Measurements from ENCODE around the gene SIGLEC14.
"Not testable (repeated sequence)": the region's sequence is repeated elsewhere in the genome, so short reads cannot be mapped to it uniquely, and the experiment has no call there.

Gene SIGLEC14

GRCh38 chr19:51654783-51655182 is 8.2 kb upstream of the SIGLEC14 start:
- H3K9me3 ChIP-seq, result no peaks in the 10 kb centered on the region
- H3K4me3 ChIP-seq, result no peak overlapping the region
- in situ Hi-C loops (cut with MboI; ENCODE audit: low sequenced_read_pairs), result loop anchor here (25.0 kb wide), 2 partner anchors 192 to 492 kb away; partner anchors contain the start of gene SIGLEC8
- H3K27me3 ChIP-seq (ENCODE audit: low read depth), result no peaks in the 10 kb centered on the region
- no peaks in the 10 kb centered on the region for H3K36me3 ChIP-seq (replicated peaks)
- no peaks in the 10 kb centered on the region for H3K4me1 ChIP-seq
- DNase-seq (ENCODE audit: low spot score in 2 of 2), result no peak

- Histone ChIP-seq H3K27me3 (ENCODE audit: low read depth) (no peaks in the 10 kb centered on the region), H3K9me3 (no peaks in the 10 kb centered on the region), H3K36me3 (replicated peaks) (no peaks in the 10 kb centered on the region), H3K4me1 (no peaks in the 10 kb centered on the region), H3K4me3 (no peak overlapping the region)
- DNase-seq (ENCODE audit: low spot score in 2 of 2), result no peak
- in situ Hi-C loops (cut with MboI; ENCODE audit: low sequenced_read_pairs), result loop anchor here (25.0 kb wide), 2 partner anchors 191 to 491 kb away; partner anchors contain the start of gene SIGLEC8
Observed at GRCh38 chr19:51653162-51653561, 6.5 kb upstream of the SIGLEC14 start.

- no peaks in the 10 kb centered on the region for H3K4me1 ChIP-seq
- H3K36me3 ChIP-seq (replicated peaks), result no peaks in the 10 kb centered on the region
- H3K27me3 ChIP-seq (ENCODE audit: low read depth), result no peaks in the 10 kb centered on the region
- H3K4me3 ChIP-seq, result no peak overlapping the region
- in situ Hi-C loops (cut with MboI; ENCODE audit: low sequenced_read_pairs), result loop anchor here (25.0 kb wide), 2 partner anchors 190 to 490 kb away; partner anchors contain the start of gene SIGLEC8
- DNase-seq (ENCODE audit: low spot score in 2 of 2), result no peak
- no peaks in the 10 kb centered on the region for H3K9me3 ChIP-seq
Observed at GRCh38 chr19:51652266-51652665, 5.6 kb upstream of the SIGLEC14 start.

- in situ Hi-C loops (cut with MboI; ENCODE audit: low sequenced_read_pairs), result loop anchor here (25.0 kb wide), 2 partner anchors 189 to 489 kb away; partner anchors contain the start of gene SIGLEC8
- Histone ChIP-seq H3K4me3 (no peak overlapping the region), H3K4me1 (no peaks in the 10 kb centered on the region), H3K27me3 (ENCODE audit: low read depth) (no peaks in the 10 kb centered on the region), H3K9me3 (no peaks in the 10 kb centered on the region), H3K36me3 (replicated peaks) (no peaks in the 10 kb centered on the region)
- no peak for DNase-seq (ENCODE audit: low spot score in 2 of 2)
Observed at GRCh38 chr19:51651216-51651846, 4.7 kb upstream of the SIGLEC14 start.

GRCh38 chr19:51647318-51647717 is 693 bp upstream of the SIGLEC14 start:
- H3K36me3 ChIP-seq (replicated peaks), result no peaks in the 10 kb centered on the region
- in situ Hi-C loops (cut with MboI; ENCODE audit: low sequenced_read_pairs), result no loop called here
- no peak overlapping the region for H3K4me3 ChIP-seq
- DNase-seq (ENCODE audit: low spot score in 2 of 2), result no peak
- H3K27me3 ChIP-seq (ENCODE audit: low read depth), result no peaks in the 10 kb centered on the region
- no peaks in the 10 kb centered on the region for H3K9me3 ChIP-seq
- no peaks in the 10 kb centered on the region for H3K4me1 ChIP-seq

- Histone ChIP-seq H3K4me3 (no peak overlapping the region), H3K9me3 (no peaks in the 10 kb centered on the region), H3K4me1 (no peaks in the 10 kb centered on the region), H3K27me3 (ENCODE audit: low read depth) (no peaks in the 10 kb centered on the region), H3K36me3 (replicated peaks) (no peaks in the 10 kb centered on the region)
- DNase-seq (ENCODE audit: low spot score in 2 of 2), result no peak
- in situ Hi-C loops (cut with MboI; ENCODE audit: low sequenced_read_pairs), result no loop called here
Observed at GRCh38 chr19:51644636-51645271, 1.9 kb downstream of the SIGLEC14 start.

GRCh38 chr19:51641648-51642047 is 5.0 kb downstream of the SIGLEC14 start:
- in situ Hi-C loops (cut with MboI; ENCODE audit: low sequenced_read_pairs), result no loop called here
- no peaks in the 10 kb centered on the region for H3K4me1 ChIP-seq
- no peak for DNase-seq (ENCODE audit: low spot score in 2 of 2)
- no peaks in the 10 kb centered on the region for H3K9me3 ChIP-seq
- H3K36me3 ChIP-seq (replicated peaks), result no peaks in the 10 kb centered on the region
- no peaks in the 10 kb centered on the region for H3K27me3 ChIP-seq (ENCODE audit: low read depth)
- H3K4me3 ChIP-seq, result no peak overlapping the region

GRCh38 chr19:51640386-51640785 is 6.2 kb downstream of the SIGLEC14 start:
- Histone ChIP-seq H3K9me3 (no peaks in the 10 kb centered on the region), H3K27me3 (ENCODE audit: low read depth) (no peaks in the 10 kb centered on the region), H3K4me3 (no peak overlapping the region), H3K36me3 (replicated peaks) (no peaks in the 10 kb centered on the region), H3K4me1 (no peaks in the 10 kb centered on the region)
- DNase-seq (ENCODE audit: low spot score in 2 of 2), result no peak
- in situ Hi-C loops (cut with MboI; ENCODE audit: low sequenced_read_pairs), result no loop called here

- Histone ChIP-seq H3K36me3 (replicated peaks) (no peaks in the 10 kb centered on the region), H3K27me3 (ENCODE audit: low read depth) (no peaks in the 10 kb centered on the region), H3K4me1 (no peaks in the 10 kb centered on the region), H3K9me3 (no peaks in the 10 kb centered on the region), H3K4me3 (no peak overlapping the region)
- in situ Hi-C loops (cut with MboI; ENCODE audit: low sequenced_read_pairs), result no loop called here
- no peak for DNase-seq (ENCODE audit: low spot score in 2 of 2)
Observed at GRCh38 chr19:51639916-51640315, 6.7 kb downstream of the SIGLEC14 start.

GRCh38 chr19:51637362-51637978 is 9.2 kb downstream of the SIGLEC14 start:
- Histone ChIP-seq H3K4me3 (no peak overlapping the region), H3K9me3 (no peaks in the 10 kb centered on the region), H3K4me1 (no peaks in the 10 kb centered on the region), H3K27me3 (ENCODE audit: low read depth) (no peaks in the 10 kb centered on the region), H3K36me3 (replicated peaks) (no peaks in the 10 kb centered on the region)
- DNase-seq (ENCODE audit: low spot score in 2 of 2), result no peak
- in situ Hi-C loops (cut with MboI; ENCODE audit: low sequenced_read_pairs), result no loop called here

GRCh38 chr19:51632126-51632525 is 14.5 kb downstream of the SIGLEC14 start:
- Histone ChIP-seq H3K9me3 (no peaks in the 10 kb centered on the region), H3K27me3 (ENCODE audit: low read depth) (no peaks in the 10 kb centered on the region), H3K4me1 (no peaks in the 10 kb centered on the region), H3K4me3 (no peak overlapping the region), H3K36me3 (replicated peaks) (no peaks in the 10 kb centered on the region)
- in situ Hi-C loops (cut with MboI; ENCODE audit: low sequenced_read_pairs), result no loop called here
- no peak for DNase-seq (ENCODE audit: low spot score in 2 of 2)

GRCh38 chr19:51630315-51630714 is 16.3 kb downstream of the SIGLEC14 start, which contains the start of gene SIGLEC5:
TSS of gene SIGLEC5 (minus strand) at chr19:51630401. CDS start at chr19:51630335, 66 bp downstream.
- H3K4me1 ChIP-seq; in situ Hi-C loops (cut with MboI; ENCODE audit: low sequenced_read_pairs); H3K27me3 ChIP-seq (ENCODE audit: low read depth); H3K36me3 ChIP-seq (replicated peaks); H3K4me3 ChIP-seq; H3K9me3 ChIP-seq; DNase-seq (ENCODE audit: low spot score in 2 of 2): not testable (repeated sequence)

GRCh38 chr19:51628153-51628939 is 18.3 kb downstream of the SIGLEC14 start:
- Histone ChIP-seq H3K36me3 (replicated peaks) (no peaks in the 10 kb centered on the region), H3K27me3 (ENCODE audit: low read depth) (no peaks in the 10 kb centered on the region), H3K4me3 (no peak overlapping the region), H3K9me3 (no peaks in the 10 kb centered on the region), H3K4me1 (no peaks in the 10 kb centered on the region)
- DNase-seq (ENCODE audit: low spot score in 2 of 2), result no peak
- in situ Hi-C loops (cut with MboI; ENCODE audit: low sequenced_read_pairs), result no loop called here

All from HAP-1 (cell line).